Urothelium cell line (cell line): ENCODE data around the gene KDM5B.
"Not testable (repeated sequence)": the region's sequence is repeated elsewhere in the genome, so short reads cannot be mapped to it uniquely, and the experiment has no call there.

Experiments used
- DNase-seq: peaks from one replicate; pipeline ENCODE4 v3.0.0; 2011; ENCODE audit warnings: low spot score, mixed read lengths
- FAIRE-seq: peaks from 2 replicates; lab custom pipeline; 2011; peaks lifted over from hg19 to GRCh38; lab: Jason Lieb, UNC

Gene KDM5B

DNA sequence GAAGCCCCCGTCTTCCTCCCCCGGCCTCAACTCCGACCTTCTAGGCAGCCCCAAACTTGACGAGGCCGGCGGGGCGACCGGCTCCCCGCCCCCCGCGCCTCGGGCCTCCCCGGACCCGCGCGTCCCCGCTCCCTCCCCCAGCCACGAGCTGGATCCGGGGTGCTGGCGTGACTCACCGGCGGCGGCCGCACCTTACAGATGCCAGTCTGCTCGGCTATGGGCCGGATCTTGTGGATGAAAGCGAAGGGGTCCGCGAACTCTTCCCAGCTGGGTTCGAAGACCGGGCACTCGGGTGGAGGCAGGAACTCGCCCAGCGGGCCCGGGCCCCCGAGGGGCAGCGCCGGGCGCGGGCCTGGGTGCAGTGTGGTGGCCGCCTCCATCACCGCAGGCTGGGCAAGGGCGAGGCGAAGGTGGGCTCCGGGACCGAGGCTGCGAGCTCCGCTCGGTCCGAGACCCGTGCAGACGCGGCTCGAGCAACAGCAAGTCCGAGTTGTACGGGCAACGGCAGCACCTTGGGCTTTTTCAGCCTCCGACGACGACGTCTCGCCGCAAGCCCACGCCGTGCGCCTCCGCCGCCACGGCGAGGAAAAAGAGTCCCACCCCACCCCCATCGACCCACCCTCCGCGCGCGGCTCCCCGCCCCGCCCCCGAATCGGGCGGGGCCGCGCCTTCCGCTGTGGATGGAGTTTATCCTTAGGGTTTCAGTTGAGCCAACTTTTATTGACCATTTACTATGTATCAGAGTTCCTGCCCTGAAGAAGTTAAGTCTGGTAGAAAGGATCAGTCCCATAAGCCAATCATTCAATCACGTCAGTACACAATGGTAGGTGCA is at the start of gene KDM5B:
TSS of gene KDM5B (minus strand) at position 496 of the 832 bp plus-strand sequence. CDS start at position 380, 116 bp downstream.
- FAIRE-seq (no peak), DNase-seq (peak; percentile 64)

DNA sequence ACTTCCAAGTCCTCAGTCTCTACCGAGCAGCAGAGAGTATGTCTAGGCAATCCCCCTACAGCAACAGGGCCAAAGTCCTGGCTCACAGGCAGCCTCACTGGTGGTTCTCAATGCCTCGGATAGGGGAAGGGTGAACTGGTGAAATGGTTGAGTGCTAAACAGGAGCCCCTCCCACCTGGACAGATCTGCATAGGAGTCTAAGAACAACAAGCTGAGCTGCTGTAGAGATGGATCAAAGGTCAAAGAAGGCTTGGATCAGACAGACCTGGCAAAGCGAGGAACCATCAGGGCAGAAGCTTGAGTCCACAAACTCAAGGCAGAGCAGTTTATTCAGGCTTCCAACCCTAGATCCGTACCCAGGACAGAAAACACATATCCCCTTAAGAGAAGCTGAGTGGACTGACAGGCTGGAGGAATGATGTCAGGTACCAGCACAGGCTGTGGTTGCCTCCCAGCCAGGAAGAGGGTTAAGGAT is 49.0 kb upstream of the KDM5B start:
- FAIRE-seq (no peak), DNase-seq (no peak)

DNA sequence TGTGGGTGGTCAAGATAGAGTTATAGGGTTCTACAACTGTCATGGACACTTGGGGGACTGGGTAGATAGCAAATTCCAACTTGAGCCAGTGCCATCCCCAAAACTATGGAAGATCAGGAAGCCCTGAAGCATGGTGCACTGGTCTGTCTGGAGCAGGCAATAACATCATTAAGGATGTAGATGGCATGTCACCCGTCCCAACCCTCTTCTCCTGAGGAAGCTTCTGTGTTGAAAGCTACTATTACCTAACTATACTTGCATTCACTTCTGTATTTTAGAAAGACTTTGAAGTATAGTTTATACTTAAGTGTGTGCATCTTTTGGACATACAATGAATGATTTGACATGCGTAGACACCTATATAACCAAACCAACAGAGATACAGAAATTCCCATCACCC is 47.8 kb upstream of the KDM5B start:
- FAIRE-seq (no peak), DNase-seq (no peak)

DNA sequence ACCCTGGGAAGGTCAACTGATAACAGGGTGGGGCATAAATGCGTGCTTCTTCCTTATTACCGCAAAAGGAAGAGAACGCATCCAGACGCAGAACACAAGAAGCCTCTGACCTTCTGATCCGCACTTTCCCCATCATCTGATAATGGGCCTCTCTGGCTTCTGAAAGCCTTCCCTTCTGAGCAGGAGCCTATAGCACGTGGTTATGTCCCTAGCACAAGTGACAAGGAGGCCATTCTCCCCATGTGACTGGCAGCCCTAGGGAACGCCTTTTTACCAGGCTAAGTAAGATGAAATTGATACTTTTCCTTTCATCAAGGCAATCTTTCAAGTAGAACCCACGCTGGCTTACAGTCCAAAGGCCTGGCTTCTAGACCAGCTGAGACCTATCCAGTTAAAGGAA is 46.6 kb upstream of the KDM5B start:
- no peak for FAIRE-seq
- no peak for DNase-seq

DNA sequence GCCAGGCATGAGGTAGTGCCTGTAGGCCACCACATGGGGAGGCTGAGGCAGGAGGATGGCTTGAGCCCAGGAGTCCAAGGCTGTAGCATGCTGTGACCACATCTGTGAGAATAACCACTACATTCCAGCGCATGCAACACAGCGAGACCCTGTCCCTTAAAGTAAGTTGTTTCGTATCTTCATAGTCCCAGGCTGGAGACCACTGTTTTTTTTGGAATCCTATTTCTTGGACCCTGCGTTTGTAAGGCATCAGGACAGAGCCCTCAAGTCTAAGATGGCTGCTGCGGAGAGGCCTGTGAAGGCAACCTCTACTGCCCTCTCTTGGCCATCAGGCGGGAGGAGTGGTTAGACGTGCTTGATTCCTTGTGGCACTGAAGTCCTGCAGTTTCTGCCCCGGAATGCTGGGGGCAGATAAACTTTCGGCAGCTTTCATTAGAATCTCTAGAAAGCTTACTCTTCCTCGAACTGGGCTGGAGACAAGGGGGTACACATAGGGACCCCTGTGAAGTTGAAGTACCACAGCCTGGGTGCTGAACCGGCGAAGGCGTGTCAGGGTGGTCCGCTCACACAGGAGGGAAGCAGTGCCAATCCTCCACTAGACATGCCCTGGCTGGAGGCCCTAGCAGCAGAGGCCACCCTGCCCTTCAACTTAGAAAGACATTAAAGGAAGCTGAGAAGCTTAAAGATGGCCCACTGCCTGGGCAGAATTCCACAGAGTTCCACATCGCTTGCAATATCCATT is 44.1 kb upstream of the KDM5B start:
- FAIRE-seq (no peak), DNase-seq (peak; percentile 57)

DNA sequence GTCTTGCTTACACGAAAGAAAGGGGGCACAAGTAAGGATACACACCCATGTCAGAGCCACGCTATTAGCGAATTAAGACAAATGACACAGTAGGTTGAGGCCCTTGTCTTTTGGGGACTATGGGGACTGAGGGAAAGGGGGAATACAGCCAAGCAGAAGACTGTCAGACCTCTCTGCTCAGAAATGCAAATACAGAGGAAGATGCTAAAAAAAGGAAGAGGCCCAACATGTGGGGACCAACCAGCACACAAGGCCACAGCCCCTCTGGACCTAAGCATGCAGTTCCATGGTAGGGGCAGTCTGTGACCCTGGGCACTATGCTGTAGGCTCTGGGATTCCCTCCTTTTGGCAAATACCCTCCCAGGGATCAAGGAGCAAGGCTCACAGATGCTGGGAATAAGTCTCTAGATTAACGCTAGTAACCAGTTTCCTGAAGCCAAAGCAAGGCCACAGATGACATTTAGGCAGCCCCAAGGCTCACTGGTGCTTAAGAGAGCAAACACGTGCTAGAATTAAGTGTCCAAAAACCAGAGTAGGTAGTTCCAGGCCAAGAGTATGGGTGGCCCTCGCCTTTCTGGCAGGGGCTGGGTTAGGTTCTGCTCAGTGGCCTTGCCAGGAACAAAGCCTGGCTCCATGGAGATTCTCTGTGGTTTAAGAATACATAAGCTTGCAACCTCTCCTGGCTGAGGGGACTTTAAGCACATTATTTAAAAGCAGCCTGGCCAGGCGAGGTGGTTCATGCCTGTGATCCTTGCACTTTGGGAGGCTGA is 42.6 kb upstream of the KDM5B start:
- FAIRE-seq (no peak), DNase-seq (no peak)

DNA sequence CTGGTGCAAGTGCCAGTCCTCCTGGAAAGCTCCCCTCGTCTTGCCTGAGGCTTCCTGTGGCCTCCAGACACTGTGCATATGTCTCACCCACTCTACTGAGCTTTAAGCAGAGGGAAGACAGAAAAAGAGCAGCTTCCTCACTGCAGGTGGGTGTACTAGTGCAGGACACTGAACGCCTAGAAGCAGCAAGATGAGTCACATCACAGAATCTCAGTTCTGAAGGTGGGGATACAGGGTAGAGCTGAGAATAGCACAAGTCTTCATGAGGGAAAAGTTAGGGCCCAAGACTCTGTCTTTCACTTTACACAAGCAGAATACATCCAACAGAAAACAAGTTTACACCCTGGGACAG is 39.9 kb upstream of the KDM5B start:
- no peak for FAIRE-seq
- no peak for DNase-seq

DNA sequence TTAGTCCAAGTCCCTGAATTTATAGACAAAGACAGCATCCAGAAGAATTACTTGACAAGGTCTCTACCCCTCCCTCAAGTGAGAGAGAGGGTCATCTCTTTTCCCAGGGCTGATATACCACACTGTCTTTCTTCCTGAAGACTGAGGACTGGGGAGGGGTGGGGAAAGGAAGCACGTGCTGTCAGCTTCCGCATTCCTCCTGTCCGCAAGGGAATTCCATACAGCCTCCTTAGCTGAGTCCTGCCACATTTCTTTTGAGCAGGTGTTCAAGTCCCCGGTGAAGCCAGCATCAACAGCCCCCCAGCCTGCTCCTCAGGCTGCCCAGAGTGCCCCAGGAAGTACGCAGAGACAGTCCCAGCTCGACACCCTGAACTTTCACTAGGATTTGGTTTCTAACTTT is 36.7 kb upstream of the KDM5B start:
- no peak for FAIRE-seq
- no peak for DNase-seq

DNA sequence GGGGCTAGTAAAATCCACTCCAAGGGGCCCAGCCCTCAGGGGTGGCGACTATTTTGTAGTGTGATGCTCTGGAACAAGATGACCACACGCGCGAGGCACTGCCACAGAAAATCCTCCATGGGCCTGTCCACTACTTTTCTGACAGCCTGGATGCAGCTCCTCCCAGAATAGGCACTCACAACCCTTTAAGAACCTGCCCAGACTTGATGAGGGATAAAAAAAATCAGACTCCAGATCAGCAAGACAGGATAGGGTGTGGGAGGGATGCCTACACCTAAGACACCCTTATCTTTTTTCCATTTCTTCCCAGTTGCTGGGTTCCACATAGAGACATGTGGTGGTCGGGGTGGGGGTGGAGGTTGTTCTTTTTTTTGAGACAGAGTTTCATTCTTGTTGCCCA is 36.0 kb upstream of the KDM5B start:
- FAIRE-seq, result no peak
- DNase-seq, result no peak

DNA sequence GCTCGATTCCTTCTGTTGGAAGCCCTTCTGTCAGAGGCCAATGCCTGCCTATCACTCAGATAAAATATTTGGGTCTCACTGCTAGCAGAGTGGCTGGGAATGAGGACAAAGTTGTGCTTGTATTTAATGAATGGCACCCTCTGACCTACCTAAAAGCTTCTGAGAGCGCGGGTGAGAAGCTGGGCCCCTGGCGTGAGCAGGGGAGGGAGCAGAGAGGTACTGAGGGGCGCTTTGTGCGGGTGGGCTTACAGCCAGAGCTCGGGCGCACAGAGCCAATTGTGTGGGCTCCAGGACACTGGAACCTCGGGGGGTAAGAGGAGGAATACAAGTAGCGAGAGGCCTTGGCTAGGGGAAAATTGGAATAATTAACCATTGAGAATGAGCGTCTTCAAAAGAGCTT is 34.9 kb upstream of the KDM5B start:
- no peak for DNase-seq
- FAIRE-seq, result no peak

DNA sequence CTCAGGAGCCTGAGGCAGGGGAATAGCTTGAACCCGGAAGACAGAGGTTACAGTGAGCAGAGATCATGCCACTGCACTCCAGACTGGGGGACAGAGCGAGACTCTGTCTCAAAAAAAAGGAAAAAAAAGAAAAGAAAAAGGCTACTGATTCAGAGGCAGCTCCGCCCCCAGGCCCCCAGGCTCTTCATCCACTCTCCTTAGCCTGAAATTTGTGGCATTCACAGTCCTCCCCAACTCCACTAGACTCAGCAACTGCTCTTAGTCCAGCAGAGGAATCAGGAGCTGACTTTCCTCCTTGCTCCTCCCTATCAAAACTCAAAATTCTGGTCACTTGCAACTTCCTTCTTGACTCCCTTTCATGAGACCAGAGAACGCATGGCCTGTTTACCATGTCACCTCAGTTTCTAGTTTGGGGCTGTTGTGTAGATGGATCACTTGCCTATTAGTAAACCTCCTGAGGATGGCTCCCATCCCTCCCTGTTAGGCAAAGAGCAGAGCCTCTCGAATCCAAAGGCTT is 29.6 kb upstream of the KDM5B start:
- DNase-seq (no peak), FAIRE-seq (no peak)

DNA sequence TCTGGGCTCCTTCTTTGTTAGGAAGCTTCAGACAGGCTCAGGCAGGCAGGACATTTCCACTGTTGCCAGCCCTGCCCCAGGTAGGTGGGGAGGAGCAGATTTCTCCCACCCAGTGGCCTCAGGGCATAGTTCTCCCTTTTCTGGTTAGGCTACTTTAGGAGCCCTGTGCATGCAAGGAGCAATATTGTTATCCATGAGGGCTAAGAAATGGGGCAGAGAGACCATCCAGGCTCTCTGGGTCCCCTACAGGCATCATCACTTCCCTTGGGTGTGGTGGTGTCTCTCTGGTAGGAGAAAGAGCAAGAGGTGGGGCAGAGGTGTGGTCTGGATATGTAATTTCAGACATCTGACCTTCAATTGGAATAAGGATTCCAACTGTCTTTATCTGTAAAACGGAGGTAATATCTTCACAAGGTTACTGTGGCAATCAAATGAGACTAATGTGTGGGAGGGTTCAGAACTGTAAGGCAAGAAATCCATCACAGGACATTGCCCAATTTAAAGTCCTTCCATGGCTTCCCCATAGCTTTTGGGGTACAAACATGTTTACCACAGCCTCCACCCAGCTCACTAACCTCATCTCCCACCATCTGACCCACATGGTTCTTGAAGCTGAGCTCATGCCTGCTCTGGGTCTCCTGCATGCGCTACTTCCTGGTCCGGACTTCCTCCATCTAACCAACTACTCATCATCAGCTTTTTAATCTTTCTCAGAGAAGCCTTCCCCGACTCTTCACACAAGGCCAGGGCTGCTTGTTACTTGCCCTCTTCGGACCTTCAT is 28.6 kb upstream of the KDM5B start:
- FAIRE-seq, result no peak
- no peak for DNase-seq

DNA sequence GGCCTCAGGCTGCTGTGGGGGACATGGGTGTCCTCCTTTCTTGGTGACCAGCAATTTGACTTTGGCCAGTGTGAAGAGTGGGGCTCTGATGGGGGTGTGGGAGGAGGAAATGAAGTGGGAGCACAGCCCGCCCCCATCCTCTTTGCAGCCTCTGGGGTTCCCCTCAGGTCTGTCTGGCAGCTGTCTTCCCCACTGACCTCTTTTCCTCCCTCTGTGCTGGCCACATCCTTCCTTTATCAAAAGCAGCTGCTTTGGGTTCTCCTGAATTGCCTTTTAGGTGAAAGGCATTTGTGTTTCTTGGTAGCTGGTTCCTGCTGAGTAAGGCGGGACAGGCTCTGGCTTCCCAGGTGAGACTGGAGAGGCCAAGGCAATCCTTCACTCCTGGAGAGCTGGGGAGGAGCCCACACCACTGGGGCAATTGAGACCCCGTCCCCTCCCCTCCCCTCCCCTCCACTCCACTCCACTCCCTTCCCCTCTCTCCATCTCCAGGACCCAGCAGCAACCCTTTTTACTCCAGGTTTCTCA is 27.4 kb upstream of the KDM5B start:
- FAIRE-seq (no peak), DNase-seq (no peak)

DNA sequence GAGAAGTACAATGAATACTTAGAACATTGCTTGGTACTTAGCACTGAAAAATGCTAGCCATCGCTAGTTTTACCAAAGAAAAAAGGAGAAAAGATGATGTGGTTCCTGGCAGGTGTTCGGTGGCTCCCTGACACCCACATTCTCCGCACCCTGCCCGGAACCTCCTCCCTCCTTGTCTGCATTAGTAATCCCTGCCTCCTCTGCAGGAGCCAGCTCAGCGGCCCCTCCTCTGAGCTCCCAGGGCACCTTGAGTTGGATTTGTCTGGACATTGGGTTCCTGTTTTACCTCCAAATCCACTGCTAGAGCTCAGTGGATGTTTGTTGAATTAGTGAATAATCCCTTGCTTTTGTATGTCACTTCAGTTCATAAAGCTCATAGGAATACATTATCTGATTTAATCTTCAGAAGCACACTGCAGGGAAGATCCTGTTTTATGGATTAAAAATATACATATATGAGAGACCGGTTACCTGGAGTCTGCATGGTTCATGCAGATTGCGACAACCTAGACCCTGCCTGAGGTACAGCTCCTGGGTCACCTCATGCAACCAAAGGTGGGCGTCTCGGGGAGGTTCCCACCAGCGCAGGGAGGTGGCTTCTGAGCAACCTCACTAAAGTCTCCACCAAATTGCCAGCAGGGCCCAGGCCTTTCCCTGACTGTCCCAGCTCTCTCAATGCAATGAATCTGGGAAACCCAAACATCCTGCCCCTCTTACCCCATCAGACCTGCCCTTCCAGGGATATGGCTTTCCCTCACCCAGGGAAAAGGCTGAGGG is 26.7 kb upstream of the KDM5B start:
- FAIRE-seq, result no peak

DNA sequence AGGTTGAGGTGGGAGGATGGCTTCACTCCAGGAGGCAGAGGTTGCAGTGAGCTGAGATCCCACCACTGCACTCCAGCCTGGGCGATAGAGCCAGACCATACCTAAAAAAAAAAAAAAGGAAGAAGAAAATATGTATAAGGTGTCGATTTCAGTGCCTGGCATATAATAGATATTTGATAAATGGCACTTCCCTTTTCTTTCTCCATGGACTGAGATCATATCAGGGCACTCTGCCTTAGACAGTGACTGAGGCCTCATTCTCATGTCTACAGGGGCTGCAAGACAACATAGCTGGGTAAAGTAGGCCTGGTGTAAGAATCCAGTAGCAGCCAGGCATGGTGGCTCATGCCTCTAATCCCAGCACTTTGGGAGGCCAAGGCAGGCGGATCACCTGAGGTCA is 23.7 kb upstream of the KDM5B start:
- FAIRE-seq (no peak), DNase-seq (no peak)

More for the DNA sequence above, 26.7 kb upstream of the KDM5B start:
- DNase-seq, result no peak

DNA sequence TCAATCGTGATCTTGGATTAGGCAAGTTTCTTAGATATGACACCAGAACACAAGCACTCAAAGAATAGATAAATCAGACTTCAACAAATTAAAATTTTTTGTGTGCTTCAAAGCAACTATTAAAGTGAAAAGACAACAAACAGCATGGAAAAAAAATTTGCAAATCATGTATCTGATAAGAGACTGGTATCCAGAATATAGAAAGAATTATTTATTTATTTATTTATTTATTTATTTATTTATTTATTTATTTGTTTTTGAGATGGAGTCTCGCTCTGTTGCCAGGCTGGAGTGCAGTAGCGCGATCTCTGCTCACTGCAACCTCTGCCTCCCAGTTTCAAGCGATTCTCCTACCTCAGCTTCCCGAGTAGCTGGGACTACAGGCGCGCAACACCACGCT is 21.0 kb upstream of the KDM5B start:
- DNase-seq, FAIRE-seq: not testable (repeated sequence)

DNA sequence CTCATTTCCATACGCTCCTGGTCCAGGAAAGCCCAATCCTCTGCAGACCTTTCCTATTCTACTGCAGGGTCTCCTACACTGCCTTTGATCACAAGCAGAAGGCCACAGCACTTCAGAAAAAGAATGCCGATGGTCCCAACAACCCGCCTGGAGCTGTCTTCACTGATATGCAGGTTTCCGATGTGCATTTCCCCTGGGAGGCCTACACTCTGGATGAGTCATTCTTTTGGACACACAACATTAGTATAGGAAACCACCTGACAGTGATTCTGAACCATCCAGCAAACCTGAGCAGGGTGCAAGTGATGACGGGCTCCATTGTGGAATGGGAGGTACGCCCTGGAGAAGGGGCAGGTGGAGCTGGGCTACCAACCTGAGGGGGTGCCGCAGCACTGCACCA is 17.5 kb upstream of the KDM5B start:
- FAIRE-seq, result no peak
- DNase-seq, result no peak

DNA sequence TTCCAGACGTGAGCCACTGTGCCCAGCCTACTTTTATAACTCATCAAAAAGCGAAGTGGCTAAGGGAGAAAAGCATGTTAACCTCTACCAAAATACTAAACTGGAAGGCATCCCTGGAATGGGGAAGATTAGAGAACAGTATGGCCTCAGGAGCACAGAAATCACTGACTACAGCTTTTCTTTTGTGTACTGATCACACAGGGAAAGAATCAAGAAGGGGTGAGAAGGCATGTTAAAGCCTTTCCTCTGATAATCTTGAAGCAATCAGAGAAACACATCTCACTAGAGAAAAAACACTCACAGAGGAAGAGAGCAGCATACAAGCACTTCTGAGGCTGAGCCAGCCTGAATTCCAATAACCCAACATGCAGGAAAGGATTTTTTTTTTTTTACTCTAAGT is 13.2 kb upstream of the KDM5B start:
- FAIRE-seq (no peak), DNase-seq (no peak)

DNA sequence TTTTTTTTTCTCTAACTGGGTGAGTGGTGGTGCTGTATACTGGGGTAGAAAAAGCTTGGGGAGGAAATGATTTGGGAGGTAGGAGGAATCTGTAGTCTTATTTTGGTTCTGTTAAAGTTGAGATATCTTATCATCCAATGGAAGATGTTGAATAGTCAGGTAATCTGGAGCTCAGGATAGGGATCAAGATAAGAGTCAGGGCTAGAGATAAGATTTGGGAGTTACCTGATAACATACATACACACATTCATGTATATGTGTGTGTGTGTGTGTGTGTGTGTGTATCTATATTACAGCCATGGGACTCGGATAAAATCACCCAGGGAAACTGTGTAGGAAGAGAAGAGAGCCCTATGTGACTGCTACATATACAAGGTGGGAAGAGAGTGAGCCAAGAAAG is 10.6 kb upstream of the KDM5B start:
- DNase-seq (no peak), FAIRE-seq (no peak)
